ENCODE results near the gene NPLOC4.
A peak's percentile ranks its signal among the peaks of the same experiment; 100 is the strongest.
"Not testable (repeated sequence)": the region's sequence is repeated elsewhere in the genome, so short reads cannot be mapped to it uniquely, and the experiment has no call there.

Gene NPLOC4

DNA sequence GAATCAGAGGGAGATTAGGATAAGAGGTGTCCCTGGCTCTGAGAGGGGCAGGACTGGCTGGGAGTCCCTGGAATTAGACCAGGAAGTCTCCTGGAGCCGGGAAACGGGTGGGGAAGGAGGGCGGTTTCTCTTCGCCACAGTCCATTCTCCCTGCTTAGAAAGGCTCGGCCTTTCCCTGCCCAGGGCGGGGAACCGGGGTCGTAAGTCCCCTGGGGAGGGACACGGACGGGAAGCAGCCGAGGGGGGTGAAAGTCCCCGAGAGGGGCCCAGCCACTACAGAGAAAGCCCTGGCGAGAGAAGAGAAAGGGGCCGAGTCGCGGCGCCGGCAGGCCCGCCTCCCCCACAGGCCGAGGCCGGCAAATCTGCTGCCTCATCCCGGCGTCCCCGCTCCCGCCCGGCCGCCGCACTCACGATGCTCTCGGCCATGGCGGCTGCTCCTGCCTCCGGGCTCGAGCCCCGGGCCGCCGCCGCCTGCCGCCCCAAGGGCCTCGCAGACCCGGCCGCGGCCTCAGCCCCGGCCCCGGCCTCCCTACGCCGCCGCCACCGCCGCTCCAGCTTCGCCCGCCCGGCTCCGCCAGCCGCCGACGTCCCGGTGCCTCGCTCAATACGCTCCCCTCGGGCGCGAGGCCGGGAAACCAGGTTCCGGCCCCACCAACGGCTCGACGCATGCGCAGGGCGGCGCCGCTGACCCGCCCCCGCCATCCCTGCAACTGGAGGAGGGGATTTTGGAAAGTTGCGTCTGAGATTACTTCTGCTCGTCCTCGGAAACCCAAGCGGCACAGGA, at the start of gene NPLOC4, which contains the start of gene TSPAN10:
NPLOC4 (minus strand) TSS at position 608 of the 784 bp plus-strand sequence; CDS start at position 426, 182 bp downstream.
TSPAN10 (plus strand) TSS at position 692 of the 784 bp plus-strand sequence. CDS start 5,217 bp downstream, outside the sequence.
- peak; percentile 57 for DNase-seq (ENCODE audit: low read depth, low spot score)

DNA sequence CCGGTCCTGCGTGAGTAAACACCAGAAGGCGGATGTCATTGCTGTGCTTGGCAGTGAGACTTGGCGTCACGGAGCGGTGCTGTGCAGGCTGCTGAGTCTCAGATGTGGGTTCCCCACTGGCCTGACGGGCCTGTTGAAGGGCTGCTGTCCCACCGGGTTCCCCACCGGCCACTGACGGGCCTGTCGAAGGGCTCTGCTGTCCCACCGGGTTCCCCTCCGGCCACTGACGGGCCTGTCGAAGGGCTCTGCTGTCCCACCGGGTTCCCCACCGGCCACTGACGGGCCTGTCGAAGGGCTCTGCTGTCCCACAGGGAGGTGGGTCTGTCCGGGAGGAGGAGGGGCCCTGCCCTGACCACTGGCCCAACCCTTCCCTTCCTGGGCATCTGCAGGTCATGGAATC, 49.7 kb upstream of the NPLOC4 start:
- no peak for DNase-seq (ENCODE audit: low read depth, low spot score)

DNA sequence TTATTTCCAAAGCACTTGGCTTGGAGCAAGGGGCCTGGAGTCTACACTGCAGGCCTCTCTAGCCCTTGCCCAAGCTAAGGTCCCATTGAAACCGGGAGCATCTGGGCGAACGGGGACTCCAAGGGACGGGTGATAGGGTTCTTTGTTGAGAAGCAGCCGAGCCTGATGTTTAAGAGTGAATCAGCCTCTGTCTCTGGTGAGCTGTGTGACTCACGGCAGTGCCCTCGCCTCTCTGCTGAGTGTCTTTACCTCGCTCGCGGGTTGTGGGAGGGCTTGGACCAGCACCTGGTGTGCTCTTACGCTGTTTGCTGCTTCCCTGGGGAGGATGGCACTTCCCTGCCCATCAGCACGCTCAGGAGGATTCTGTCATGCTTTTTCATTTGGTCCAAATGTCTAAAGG, 48.2 kb upstream of the NPLOC4 start:
- no peak for DNase-seq (ENCODE audit: low read depth, low spot score)

DNA sequence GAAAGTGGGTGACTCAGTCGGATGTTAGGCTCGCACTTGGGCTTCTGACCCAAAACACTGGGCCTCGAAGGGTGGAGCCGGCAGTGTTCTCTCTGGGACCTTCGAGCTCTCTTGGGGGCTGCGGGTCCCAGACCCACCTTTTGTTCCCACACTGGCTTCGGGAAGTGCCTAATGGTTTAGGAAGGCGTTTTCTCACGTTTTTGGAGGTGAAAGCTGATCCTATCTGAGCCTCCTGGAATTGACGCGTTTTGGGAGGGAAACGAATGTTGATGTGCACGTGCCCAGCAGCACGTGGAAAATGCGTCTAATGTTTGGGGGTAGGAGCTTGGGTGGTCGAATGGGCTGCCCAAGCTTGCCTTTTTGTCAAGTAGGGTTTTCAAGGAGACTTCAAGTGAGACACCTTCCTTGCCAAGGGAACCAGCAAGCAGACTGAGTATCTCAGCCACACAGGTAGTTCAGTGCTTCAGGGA, 47.6 kb upstream of the NPLOC4 start:
- DNase-seq (ENCODE audit: low read depth, low spot score): no peak

DNA sequence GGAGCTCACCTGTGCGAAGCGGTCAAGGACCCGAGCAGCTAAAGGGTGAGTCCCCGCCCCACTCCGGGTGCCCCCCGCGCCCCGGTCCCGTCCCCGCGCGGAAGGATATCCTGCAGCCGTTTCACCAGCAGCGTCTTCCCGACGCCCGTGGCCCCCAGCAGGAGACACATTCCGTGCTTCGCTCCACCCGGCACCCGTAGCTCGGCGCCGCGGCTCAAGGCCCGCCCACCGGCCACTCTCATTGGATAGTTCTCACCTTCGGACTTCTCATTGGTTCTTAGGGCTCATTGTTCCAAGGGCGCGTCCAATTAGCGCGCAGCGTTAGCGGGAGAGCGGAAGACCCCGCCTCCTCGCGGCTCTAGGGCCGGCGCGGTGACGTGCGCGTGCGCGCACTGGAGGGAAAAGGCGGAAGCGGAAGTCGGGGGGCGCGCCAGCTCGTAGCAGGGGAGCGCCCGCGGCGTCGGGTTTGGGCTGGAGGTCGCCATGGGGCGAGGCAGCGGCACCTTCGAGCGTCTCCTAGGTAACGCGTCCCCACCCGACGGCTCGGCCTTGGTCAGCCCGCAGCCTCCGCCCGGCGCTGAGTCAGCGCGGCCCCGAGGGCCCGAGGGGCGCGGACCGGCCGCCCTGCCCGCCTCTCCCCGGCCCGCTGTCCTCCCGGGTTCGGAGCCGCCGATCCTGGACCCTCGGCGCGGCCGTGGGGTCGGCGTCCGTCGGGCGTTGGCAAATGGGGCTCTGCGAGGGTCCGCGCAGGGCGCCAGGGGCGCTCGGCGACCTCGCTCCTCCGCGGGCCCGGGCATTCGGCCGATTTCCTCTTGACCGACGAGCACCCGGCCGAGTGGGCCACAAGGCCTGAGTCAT, 46.9 kb upstream of the NPLOC4 start, which contains the start of the genes ARL16 and HGS:
ARL16 (minus strand) TSS at position 214 of the 858 bp plus-strand sequence; CDS start at position 170, 44 bp downstream.
HGS (plus strand) TSS at position 428 of the 858 bp plus-strand sequence; CDS start at position 484, 56 bp downstream.
- peak; percentile 100 for DNase-seq (ENCODE audit: low read depth, low spot score)

DNA sequence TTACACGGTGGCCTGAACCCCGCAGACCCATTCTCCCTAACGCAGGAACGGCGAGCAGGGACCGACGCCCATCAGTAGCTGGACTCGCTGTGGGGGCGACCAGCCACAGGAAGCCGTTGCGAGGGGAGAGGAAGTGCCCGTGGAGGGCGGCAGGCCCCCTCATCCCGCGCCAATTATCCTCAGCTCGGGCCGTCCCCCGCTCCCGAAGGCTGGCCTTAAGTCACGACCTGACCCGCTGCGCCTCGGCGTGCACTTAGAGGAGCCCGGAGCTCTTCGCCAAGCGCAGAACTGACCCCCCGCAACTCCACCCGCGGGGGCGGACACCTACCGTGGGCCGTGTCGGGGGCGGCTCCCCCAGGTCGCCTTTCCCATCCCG, 46.3 kb upstream of the NPLOC4 start:
- DNase-seq (ENCODE audit: low read depth, low spot score): no peak

DNA sequence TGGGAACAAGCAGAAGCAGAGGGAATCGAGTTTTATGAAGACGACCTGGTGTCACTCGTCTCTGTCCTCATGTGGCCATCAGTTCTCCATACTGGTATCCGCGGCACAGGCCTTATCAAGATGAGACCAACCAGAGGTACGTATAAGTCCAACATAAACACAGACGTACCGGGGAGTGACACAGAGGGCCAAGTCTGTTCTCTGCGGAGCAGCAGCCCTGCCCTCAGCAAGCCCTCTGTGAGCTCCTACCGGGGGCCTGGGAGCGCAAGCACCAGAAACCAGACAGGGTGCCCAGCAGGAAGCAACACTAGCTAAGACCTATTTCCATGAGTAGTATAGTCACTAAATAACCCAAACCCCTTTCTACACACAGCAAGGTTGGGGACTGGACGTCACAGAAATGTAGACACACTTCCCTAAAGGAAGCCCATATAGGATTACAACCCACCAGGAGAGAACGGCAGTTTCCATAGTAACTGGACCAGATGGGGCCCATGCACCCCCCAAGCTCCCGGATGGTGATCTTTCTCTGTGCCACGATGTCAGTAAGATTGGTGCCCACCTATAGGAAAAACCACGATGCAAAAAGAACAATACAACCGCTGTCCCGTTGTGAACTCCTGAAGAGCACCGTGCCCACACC, 45.8 kb upstream of the NPLOC4 start:
- DNase-seq (ENCODE audit: low read depth, low spot score): no peak

DNA sequence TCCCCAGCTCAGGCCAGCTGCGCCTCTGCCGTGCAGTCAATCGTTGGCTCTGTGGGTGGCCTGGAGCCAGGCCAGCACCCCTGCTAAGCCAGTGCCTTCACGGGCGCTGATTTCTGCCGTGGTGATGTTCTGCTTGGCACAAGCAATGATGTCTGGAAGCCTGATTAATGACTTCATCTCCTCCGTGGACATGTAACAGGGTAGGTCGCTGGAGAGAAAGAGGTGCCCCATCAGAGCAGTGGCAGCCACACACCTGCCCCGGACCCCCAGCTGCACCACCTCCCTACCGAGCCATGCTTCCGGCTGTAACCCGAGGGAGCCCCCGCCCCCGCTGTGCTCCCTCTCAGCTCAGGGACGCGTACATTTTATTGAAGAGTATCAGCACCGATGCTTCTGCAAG, 44.8 kb upstream of the NPLOC4 start:
- no peak for DNase-seq (ENCODE audit: low read depth, low spot score)

DNA sequence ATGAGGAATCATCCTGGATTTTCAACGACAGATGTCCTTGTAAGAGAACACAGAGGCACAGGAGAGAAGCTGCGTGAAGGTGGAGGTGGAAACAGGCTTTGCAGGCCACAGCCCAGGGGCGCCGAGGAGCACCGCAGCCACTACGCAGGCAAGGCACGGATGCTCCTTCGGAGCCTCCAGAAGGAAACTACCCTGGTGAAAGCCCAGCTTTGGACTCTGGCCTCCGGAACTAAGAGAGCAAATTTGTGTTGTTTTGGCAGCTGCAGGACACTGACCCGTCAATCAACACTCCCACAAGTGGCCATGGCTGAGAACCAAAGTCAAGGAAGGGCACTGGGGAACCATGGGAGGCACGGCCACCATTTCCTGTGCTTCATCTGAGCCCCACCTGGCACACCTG, 43.2 kb upstream of the NPLOC4 start:
- no peak for DNase-seq (ENCODE audit: low read depth, low spot score)

DNA sequence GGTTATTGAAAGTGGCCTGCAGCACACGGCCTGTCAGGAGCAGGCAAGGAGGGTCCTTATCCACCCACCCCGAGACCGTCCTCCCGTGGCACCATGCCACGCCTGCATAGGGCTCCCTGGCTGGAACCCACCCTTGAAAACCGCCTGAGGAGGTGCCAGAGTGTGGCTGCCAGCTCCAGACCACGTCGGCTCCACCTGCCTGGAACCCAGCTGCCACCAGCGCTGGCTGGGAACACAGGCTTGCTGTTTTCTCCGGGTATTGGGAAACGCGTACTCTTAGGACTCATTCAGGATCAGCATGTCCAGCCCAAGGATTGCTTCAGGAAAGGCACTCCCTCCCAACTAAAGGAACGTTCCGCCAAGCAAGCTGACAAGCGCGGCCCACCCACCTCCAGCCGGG, 40.0 kb upstream of the NPLOC4 start:
- DNase-seq (ENCODE audit: low read depth, low spot score): no peak

DNA sequence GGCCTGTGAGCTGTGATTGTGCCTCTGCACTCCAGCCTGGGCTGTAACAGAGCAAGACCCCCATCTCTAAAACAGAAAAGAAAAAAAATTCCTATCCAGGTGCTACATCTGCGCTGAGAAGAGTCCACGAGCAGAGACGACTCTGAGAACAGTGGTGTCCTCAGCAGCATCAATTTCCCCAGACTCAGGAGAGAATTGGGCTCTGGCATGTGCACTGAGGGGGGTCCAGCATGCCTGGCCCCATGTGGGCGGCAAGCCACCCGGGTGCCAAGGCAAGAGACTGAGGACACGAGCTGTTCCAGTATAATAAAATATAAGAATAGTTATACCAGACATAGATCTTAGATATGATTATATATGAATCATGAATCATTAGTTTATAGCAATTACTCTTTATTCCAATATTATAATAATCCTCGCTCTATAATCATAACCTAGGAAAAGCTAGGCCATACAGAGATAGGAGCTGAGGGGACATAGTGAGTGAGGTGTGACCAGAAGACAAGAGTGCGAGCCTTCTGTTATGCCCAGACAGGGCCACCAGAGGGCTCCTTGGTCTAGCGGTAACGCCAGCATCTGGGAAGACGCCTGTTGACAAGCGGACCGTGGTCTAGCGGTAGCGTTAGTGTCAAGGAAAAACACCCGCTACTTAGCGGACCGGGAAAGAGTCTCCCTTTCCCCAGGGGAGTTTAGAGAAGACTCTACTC, 38.8 kb upstream of the NPLOC4 start:
- DNase-seq (ENCODE audit: low read depth, low spot score): not testable (repeated sequence)

DNA sequence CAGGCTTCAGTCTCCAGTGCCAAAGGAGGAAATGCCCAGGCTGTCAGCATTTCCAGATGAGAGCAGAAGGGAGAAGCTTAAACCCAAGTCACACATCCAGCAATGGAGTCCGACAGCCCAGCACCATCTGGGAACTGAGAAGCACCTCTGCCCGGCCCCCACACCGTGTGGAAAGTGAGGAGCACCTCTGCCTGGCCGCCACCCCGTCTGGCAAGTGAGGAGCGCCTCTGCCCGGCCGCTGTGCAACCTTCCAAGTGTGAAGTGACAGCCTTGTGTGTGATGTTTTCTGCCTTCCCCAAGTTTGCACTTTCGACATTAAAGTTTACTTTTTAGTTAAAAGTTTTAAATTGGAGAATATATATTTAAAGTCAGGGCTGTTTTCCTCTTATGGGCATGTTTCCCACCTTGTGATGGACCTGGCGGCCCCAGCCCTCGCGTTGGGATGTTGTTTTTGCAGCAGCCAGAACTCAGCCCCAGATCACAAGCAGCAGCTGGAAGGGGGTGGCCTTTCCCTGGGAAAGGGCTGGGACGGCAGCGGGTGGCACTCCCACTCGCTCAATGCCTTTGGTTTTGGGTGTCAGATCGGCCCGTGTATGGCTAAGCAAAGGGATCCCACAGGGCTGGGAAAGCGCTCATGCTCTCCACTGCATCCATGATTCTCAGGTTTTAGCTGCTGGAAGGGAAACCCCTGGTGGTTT, 36.8 kb upstream of the NPLOC4 start:
- DNase-seq (ENCODE audit: low read depth, low spot score): no peak

DNA sequence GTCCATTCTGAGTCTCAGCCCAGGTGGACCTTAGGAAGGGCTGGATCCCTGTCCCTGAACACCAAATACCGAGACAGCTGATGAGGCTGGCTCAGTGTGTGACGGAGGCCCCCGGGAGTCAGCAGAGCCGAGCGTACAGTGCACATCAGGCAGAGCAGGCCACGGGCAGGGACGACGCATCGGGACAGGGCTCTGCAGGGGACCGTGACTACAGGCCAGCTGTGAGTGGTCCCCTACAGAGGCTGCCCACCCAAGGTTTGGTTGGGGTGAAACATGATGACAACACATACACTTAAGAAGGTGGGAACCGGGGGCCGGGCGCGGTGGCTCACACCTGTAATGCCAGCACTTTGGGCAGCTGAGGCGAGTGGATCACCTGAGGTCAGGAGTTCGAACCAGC, 36.0 kb upstream of the NPLOC4 start:
- no peak for DNase-seq (ENCODE audit: low read depth, low spot score)

DNA sequence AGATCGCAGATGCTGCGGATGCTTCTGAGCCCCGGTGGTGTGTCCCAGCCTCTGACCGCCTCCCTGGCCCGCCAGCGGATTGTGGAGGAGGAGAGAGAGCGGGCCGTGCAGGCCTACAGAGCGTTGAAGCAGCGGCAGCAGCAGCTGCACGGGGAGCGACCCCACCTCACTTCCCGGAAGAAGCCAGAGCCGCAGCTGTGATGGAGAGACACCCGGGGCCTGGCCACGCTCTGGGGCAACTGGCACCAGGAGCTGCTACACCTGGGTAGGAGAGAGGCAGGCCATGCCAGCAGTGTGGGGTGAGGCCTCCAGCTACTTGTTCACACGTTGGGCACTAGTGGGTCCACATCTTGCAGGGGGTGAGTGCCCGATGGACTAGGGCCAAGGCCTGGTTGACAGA, 35.6 kb upstream of the NPLOC4 start:
- no peak for DNase-seq (ENCODE audit: low read depth, low spot score)

DNA sequence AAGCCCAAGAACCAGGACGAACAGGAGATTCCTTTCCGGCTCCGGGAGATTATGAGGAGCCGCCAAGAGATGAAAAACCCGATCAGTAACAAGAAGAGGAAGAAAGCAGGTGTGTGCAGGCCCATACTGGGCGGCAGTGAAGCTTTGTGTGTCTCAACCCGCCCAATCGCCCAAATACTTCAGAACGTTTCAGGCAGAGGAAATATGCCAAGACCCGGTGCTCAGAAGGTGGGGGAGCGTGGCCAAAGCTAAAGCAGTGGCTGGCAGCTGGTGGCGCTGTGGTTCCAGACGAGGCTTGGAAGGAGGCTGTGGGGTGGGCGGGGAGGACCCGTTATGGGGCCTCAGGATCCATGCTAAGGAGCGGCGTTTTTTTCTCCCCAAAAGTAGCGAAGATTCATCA, 30.8 kb upstream of the NPLOC4 start:
- DNase-seq (ENCODE audit: low read depth, low spot score): no peak

DNA sequence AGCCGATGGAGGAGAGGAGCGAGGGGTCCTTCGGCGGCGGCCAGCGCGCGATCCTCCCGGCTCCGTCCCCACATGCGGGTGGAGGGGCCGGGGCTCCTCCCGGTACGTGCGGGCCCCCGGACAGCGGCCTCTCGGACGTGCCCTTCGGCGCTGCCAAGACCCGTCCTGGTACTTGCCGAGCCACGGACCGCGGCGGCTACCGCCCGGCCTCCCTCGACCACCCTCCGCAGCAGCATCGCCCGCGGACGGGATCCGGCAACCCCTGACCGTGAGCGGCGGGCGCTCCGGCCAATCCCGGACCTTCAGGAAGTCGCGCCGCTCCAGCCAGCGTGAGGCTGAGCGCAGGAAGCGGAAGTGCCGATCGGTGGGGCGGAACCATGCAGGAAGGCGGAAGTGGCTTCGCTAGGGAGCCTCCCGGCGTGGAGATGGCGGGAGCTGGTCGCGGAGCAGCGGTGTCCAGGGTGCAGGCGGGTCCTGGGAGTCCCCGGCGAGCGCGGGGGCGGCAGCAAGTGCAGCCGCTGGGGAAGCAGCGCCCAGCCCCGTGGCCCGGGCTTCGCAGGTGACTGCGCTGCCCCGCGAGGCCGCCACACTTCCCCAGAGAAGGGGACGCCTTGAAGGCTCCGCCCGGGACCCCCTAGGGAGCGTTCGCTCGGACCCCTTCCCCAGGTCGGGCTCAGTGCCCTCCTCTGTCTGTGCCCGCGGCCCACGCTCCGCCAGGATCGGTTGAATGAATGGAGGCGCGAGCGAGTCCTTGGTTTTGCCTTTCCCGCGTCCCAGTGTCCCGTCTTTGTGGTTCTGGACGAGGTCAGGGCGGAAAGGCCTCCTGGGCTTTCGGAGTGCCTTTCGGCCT, 29.7 kb upstream of the NPLOC4 start, which contains the start of the genes CCDC137 and OXLD1:
CCDC137 (plus strand) TSS at position 396 of the 850 bp plus-strand sequence; CDS start at position 426, 30 bp downstream.
OXLD1 (minus strand) TSS at position 264 of the 850 bp plus-strand sequence; CDS start at position 236, 28 bp downstream.
- peak; percentile 88 for DNase-seq (ENCODE audit: low read depth, low spot score)

DNA sequence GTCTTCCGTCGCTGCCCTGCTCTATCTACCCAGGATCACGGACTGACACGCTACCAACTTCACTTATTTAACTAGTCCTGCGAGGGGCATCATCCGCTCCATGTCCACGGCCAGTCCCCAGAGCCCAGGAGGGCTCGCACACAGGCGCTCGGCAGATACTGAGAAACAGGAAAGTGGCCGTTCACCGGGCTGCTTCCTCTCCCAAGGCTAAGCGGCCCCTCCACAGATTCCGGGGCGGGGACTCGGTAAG, 29.1 kb upstream of the NPLOC4 start:
- DNase-seq (ENCODE audit: low read depth, low spot score): no peak

DNA sequence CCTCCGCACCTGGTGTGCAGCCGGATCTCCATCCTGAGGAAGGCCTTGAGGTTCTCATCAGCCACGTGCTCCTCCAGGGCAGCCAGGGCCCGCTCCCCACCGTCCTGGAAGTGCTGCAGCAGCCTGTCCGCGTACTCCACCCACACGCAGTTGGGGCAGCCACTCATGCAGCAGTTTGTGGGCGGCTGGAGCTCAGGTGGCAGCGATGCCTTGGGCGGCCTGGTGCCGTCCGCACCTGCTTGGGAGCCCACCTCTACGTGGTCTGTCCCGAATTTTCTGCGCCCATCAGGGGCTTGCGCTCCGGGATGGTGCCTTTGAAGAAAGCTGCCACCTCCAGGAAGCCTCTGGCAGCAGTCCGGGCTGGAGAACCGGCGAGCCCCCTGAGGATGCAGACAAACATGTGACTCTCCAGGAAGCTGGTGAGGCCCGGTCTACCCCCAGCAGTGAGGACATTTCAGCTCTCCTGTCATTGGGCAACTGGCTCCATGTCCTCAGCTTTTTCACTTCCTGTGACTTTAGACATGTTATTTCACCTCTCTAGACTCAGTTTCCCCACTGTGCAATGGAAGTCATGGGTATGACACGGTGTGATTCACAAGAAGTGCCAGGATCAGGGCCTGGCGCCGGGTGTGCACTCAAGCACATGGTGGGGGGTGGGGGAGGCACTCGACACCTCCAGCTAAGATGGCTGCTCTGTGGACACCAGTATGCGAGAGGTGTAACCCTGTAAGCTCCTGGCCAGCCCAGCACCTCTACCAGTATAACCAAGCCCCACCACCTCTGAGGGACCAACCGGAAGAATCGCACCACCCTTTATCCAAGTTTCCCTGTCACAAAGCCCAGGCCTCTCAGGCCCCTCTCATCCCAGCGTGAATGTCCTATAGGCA, 28.5 kb upstream of the NPLOC4 start:
- DNase-seq (ENCODE audit: low read depth, low spot score): no peak

DNA sequence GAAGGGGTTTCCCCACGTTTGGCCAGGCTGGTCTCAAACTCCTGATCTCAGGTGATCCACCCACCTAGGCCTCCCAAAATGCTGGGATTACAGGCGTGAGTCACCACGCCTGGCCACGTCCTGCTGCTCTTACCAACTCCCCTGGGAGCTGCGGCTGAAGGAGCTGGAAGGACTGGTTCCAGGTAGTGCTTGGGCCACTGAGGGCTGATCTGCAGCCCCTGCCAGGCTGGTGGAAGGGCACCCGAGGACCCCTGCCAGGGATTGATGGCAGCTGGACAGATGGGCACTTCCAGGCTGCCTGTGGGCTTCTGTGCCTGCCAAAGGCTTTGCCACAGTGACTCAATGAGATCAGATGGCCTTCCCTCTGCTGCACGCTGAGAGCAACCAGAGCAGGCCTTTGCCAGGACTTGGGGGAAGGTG, 27.1 kb upstream of the NPLOC4 start:
- no peak for DNase-seq (ENCODE audit: low read depth, low spot score)

Measured in smooth muscle cell of the brain vasculature (primary cell).